Fibroblast of peridontal ligament (primary cell): ENCODE measurements around the gene HELZ2.
"Not testable (repeated sequence)": the region's sequence is repeated elsewhere in the genome, so short reads cannot be mapped to it uniquely, and the experiment has no call there.

Source experiments
- DNase-seq: peaks from one replicate; pipeline ENCODE4 v3.0.0-alpha.2; 2010; ENCODE audit errors: extremely low read depth

The HELZ2 gene

DNA sequence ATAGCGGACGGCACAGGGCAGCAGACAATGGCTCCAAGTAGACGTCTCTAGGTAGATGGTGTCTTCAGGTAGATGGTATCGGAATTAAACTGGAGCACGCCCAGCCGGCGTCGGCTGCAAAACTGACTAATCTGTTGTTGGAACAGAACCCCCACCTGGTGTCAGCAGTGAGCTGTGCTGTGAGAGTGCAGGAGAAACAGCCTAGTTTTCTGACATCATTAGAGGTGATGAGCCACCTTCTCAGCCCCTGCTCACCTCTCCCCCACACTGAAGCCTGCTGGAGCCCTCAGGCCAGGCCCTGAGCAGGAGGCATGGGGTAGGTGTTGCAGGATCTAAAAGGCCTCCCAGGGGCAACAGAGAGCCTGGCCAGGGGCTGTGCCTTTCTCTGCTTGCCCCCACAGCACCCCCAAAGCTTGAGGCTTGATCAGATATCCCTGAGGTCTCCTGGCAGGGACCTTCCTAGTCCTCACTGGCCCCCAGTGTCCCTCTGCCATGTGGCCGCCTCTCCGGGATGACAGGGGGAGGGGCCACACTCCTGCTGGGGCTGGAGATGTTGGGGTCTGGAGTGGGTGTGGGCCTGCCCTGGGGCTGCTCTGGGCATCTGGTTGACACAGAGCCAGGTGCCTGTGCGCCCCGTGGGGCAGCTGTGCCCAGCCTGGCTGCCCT, 6.9 kb upstream of the HELZ2 start:
- peak; percentile 38 for DNase-seq

GRCh38 chr20:63579017-63579694, 5.1 kb upstream of the HELZ2 start:
- no peak for DNase-seq

GRCh38 chr20:63578224-63579016, 4.4 kb upstream of the HELZ2 start:
- DNase-seq, result no peak

- no peak for DNase-seq
Observed at GRCh38 chr20:63577317-63577894, 3.4 kb upstream of the HELZ2 start.

- no peak for DNase-seq
Observed at GRCh38 chr20:63576311-63576710, 2.3 kb upstream of the HELZ2 start.

DNA sequence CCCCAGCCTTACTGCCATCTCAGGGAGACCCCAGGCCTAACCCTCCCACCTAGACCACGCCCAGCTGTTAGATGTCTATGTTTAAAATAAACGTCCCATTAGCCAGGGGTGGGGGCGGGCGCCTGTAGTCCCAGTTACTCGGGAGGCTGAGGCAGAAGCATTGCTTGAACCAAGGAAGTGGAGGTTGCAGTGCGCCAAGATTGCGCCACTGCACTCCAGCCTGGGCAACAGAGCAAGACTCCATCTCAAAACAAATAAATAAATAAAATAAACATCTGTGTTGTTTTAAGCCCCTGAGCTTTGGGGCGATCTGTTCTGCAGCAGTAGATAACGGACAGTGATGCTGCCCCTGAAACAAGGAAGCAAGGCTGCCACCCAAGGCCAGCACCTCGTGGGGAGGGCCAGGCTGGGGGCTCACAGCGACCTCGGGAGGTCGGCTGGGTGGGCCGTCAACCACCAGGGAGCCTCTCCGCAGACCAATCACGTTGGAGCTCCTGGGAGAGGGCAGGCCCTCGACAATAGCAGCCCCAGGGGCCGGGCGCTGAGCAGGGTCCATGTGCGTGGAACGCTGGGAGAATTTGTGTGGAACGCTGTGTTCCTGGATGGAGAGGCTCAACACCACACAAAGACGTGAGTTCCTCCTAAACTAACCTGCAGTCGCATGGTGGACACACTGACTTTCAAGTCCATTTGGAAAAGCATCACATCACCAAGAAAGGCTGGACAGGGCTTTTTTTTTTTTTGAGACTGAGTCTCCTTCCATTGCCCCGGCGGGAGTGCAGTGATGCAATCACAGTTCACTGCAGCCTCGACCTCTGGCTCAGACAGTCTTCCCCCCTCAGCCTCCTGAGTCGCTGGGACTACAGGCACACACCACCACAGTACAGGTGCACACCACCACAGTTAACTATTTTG, 1.0 kb upstream of the HELZ2 start:
- peak; percentile 41 for DNase-seq

GRCh38 chr20:63573647-63574131, 350 bp downstream of the HELZ2 start:
- DNase-seq, result no peak

DNA sequence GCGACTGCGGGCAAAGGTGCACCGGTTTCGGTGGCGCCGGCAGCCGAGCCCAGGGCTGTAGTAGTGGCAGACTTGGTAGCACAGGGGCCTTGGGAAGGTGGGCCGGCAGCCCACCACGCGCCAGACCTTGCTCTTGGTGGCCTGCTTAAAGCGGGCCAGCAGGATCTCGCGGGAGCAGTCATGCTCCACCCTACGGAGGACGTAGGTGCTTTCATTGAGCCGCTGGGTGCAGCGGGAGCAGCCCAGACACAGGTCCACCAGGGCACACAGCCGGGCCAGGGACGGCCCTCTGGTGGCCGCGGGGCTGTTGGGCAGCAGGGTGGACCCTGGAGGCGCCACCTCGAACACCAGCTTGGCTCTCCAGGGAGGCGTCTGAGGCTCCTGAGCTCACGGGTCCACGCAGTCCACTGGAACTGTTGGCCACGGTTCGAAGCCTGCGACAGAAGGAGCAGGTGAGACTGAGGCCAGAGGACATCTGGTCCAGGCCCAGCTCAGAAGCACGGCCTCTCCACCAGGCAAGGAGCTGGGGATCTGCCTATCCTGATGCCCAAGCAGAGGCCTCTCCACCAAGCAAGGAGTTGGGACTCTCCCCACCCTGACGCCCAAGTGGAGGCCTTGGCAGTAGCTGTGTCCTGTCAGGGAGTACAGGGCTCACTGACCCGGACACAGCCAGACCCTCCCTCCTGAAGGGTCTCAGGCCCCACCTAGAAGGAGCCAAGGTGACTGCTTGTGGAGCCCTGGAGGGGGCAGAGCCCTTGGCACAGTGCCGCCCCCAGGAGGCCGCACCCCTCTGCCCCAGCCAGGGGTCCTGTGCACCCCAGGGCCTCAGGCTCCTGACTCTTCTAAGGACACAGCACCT, 1.0 kb downstream of the HELZ2 start:
- no peak for DNase-seq

DNA sequence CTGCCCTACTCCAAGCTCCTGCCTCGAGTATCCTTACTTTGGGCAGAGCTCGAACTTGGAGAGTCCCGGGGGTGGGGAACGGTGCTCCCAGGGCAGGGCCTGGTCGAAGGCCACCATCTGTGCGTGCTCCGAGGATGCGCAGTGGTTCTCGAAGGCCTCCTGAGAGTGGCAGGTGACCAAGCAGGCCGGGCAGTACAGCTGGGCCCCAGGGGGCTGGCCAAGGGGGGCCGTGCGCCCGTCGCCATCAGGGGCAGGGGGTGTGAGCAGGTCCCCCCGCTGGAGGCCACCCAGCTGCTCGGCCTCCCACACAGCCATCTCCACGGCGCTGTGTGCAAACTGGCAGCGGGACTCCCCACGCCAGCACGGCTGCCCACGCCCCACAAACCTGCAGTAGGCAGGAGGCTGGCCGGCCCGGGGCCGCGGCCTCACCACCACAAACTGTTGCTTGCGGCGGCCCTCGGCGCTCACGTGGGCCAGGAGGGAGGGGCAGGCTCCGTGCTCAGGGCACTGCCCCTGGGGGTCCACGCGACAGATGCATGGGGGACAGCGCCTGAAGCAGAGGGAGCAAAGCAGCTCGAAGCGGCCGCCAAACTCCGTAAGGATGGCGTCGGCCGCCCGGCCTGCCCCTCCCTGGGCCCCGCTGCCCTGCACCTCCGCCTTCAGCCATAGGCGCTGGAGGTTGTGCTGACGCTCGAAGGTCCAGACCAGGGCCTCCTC, 1.8 kb downstream of the HELZ2 start:
- DNase-seq, result no peak

- DNase-seq, result not testable (repeated sequence)
Observed at GRCh38 chr20:63571087-63571478, 3.0 kb downstream of the HELZ2 start.

DNA sequence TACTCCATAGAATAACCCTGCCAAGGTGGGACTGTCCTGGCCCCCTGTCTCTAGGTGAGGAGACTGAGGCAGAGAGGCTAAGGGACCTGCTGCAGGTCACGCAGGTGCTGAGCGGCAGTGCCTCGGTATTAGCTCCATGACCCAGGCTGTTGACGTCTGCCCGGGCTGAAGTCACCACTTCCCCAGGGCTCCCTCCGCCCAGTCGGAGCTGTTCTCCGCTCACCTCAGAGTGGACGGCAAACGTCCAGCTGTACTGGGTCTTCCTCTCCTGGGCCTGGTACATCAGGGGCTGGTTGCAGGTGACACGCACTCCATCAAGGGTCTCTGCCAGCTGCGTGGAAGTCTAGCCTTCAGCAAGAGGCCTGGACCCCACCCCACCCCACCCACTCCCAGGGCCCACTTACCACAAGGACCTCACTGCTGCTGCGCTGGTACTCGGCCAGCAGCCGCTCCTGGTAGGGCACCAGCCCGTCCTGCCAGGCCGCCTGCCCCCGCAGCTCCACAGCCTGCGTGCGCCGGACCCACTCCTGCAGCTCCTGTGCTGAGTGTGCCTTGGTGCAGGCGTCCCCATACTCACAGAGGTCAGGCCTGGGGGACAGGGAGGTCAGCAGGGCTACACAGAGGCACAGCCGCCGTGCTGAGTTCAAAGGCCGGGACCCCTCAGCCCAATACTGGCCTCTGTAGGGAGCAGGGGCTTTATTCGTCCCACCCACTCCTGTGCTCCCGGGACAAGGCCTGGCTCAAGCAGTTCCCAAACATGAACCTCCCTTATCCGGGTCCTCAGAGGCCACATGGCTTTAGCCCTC, 3.6 kb downstream of the HELZ2 start:
- DNase-seq, result no peak

DNA sequence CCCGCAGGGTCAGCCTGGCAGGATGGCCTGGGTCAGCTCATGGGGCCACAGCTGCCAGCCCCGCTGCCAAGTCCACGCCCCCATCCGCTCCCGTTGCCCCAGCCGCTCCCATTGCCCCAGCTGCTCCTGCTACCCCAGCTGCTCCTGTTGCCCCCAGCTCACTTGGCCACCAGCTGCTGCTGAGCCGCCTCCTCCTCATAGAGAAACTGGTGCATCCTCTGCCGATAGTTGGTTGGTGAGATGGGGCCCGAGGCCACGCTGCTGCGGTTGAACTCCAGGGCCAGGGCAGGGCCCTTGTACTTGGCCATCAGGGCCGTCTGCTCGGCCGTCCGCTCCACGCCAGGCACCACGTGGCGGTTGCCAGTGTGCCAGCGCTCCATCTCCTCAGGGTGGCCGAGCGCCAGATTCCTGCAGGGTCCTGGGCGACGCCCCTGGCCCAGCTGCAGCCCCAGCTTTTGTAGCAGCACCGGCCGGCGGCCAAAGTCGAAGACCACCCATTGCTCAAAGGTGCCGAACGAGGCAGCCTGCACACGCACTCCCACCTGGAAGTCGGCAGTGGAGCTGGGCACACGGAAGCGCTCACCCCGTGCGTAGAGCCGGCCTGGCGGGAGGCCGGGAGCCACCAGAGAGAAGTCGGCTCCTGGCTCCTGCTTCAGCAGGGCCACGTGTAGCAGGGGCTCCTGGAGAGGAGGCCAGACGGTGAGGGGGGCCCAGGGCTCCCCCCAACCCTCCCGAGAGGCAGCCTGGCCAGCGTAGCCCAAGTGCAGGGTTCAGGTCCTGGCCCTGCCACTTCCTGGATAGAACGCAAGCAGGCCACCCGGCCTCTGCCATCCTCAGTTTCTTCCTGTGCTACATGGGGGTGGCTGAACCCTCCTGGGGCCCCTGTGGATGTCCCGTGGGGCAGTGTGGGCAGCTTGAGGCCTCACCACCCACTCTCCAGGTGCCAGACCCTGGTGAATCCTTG, 4.8 kb downstream of the HELZ2 start:
- no peak for DNase-seq

DNA sequence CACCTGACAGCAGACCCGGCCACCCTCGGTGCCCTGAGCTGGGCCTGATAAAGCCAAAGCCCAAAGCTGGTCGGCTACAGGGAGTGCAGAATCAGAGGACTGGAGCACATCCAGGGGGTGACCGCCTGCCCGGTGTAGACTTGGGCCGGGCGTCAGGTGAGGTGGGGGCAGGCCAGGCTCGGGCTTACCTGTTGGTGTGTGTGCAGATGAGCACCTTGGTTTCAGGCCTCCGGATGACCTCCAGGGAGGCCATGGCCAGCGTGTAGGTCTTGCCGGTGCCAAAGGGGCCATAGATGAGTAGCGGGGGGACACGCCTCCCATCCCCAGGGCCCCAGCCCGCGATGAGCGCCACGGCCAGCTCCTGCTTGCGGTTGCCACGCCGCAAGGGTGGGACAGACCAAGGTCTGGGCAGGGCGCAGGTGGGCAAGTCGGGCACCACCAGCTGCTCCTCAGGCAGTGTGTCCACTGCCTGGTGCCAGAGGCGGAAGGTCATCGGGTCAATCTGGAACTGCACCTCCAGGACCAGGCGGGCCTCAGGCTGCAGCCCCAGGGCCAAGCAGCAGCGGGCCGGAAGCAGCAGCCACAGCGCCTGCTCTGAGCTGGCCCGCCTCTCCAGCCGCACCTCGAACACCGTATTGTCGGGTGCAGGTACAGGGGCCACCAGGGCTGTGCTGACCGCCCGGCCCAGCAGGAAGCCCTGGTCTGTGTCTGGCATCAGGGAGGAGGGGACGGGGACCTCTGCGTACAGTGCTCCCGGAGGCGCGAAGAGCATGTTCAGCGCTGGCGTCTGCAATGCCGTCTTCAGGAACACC, 5.7 kb downstream of the HELZ2 start:
- no peak for DNase-seq

DNA sequence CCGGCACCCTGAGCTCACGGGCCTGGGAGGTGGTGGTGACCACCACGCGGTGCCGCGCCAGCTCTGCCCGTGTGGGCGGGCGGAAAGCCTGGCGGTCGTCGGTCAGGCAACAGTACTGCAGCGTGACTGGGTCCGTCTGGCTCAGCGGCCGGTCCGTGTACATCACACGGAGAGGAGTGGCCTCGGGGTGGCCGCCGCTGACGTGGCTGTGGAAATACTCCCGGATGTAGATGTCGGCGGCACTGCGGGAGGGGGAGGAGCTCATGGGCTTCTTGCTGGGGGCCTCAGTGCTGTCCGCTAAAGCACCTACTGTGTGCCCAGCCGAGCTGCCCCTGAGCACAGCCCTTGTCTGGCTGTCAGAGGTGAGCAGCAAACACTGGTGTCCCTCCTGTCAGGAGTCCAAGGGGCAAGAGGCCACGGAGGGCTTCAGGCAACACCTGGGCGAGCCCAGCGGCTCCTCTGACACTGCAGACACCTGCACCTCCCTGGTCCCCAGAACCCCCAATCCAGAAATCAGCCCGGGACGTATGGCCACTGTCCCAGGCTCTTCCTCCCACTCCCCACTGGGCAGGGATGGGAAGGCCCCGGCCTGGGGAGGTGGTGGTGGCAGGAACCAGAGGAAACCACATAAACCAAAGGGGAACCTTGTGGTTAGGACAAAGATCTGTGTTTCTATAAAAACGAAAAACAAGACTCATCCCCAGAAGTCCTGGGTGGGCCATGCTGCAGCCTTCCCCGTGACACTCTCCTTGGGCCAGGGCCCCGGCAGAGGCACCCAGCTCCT, 6.5 kb downstream of the HELZ2 start:
- DNase-seq, result no peak

- DNase-seq, result no peak
Observed at GRCh38 chr20:63567136-63567385, 7.0 kb downstream of the HELZ2 start.
